NB4 (cell line): ENCODE measurements around the gene PYDC2.

Experiments
- DNase-seq: peaks from one replicate; pipeline ENCODE4 v3.0.0; 2010; ENCODE audit warnings: low read depth
- H3K4me3 ChIP-seq: one replicate; pipeline ENCODE4 v1.5.1; 2011; ENCODE audit warnings: mild to moderate bottlenecking, low read depth, low read length, moderate library complexity
- MAX ChIP-seq: IDR thresholded peaks from 2 replicates; pipeline ENCODE4 v1.6.1; 2011; ENCODE audit warnings: low read depth, low read length
- MYC ChIP-seq: IDR thresholded peaks from 2 replicates; pipeline ENCODE4 v1.6.1; 2011; ENCODE audit warnings: low read depth, low read length
- POLR2A ChIP-seq: IDR thresholded peaks from 2 replicates; pipeline ENCODE4 v1.6.1; 2011; ENCODE audit warnings: mild to moderate bottlenecking; ENCODE audit not compliant: insufficient read length; ENCODE audit errors: extremely low read depth
- TF ChIP-seq, protein P1 (sequence below): IDR thresholded peaks from one replicate; pipeline ENCODE4 v1.5.1; 2012; ENCODE audit warnings: low read depth, low read length

The PYDC2 gene

GRCh38 chr3:191424881-191425280 is 36.1 kb upstream of the PYDC2 start:
- no peak overlapping the region for H3K4me3 ChIP-seq
- TF ChIP-seq MAX: no peak
- TF ChIP-seq MYC: no peak
- TF ChIP-seq, protein P1, sequence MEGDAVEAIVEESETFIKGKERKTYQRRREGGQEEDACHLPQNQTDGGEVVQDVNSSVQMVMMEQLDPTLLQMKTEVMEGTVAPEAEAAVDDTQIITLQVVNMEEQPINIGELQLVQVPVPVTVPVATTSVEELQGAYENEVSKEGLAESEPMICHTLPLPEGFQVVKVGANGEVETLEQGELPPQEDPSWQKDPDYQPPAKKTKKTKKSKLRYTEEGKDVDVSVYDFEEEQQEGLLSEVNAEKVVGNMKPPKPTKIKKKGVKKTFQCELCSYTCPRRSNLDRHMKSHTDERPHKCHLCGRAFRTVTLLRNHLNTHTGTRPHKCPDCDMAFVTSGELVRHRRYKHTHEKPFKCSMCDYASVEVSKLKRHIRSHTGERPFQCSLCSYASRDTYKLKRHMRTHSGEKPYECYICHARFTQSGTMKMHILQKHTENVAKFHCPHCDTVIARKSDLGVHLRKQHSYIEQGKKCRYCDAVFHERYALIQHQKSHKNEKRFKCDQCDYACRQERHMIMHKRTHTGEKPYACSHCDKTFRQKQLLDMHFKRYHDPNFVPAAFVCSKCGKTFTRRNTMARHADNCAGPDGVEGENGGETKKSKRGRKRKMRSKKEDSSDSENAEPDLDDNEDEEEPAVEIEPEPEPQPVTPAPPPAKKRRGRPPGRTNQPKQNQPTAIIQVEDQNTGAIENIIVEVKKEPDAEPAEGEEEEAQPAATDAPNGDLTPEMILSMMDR: no peak
- TF ChIP-seq POLR2A: no peak
- DNase-seq: no peak

GRCh38 chr3:191425322-191425734 is 35.6 kb upstream of the PYDC2 start:
- H3K4me3 ChIP-seq: no peak overlapping the region
- no peak for DNase-seq
- TF ChIP-seq, protein P1: no peak
- TF ChIP-seq MYC (no peak), POLR2A (no peak)

DNA sequence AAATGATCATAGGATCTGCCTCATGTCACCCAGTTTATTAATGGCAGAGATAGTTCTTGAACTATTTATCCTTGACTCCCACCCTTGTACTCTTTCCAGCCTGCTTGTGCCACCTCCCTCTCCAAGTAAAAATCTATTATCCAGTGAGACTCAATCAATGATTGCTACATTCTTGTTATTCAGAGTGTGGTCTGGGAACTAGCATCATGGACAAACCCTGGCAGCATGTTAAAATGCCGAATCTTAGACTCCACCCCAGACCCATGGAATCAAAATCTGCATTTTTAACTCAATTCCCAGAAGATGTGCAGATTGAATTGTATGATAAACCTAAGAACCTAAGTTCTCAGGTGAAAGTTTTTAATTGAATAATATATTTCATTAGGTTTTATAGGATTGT is 34.7 kb upstream of the PYDC2 start:
- TF ChIP-seq, protein P1: no peak
- no peak for TF ChIP-seq POLR2A
- TF ChIP-seq MAX: no peak
- no peak for TF ChIP-seq MYC
- DNase-seq: no peak
- no peak overlapping the region for H3K4me3 ChIP-seq

- DNase-seq: no peak
- TF ChIP-seq MAX: no peak
- TF ChIP-seq POLR2A: no peak
- no peak overlapping the region for H3K4me3 ChIP-seq
Measured at GRCh38 chr3:191428177-191428576, 32.8 kb upstream of the PYDC2 start.

GRCh38 chr3:191430103-191430502 is 30.9 kb upstream of the PYDC2 start:
- H3K4me3 ChIP-seq: no peak overlapping the region
- TF ChIP-seq, protein P1: no peak
- TF ChIP-seq MYC (no peak), POLR2A (no peak), MAX (no peak)
- no peak for DNase-seq

- no peak for TF ChIP-seq MAX
- TF ChIP-seq, protein P1: no peak
- TF ChIP-seq POLR2A: no peak
- TF ChIP-seq MYC: no peak
- no peak for DNase-seq
- H3K4me3 ChIP-seq: no peak overlapping the region
Measured at GRCh38 chr3:191431160-191431822, 29.7 kb upstream of the PYDC2 start.
